Measurements from ENCODE around the gene CCBE1. TPM values are rescaled to one million over a fixed set of nuclear protein-coding genes. Genes with fewer than 3 reads are reported as not detected.

The CCBE1 gene
- total and polyA plus RNA-seq, 7 donors: 0.01 to 0.77 (median 0.14) TPM; not detected in 1

DNA sequence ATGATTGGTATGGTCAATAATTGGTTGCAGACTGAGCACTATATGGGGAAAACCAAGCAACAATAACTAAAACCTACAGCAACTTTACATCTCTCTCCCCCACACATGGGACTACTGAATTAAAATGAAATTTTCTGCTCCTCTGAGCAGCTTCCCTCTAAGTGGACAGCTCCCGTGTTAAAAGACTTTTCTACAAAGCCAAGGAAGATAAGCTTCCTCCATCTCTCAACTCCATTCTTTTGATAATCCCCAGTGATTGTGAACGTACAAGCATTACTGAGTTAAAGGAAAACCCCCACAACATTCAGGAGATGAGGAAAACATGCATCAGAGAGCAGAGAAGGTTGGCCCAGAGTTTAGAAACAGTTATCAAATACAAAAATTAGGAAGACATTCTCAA, 21.9 kb downstream of the CCBE1 start:
- Histone ChIP-seq H3K36me3 (ENCODE audit: insufficient read depth in 1 of 2, low read depth in 1 of 2) (no peaks in the 10 kb centered on the region), H3K27ac (no peak overlapping the region), H3K27me3 (ENCODE audit: insufficient read depth in 3 of 3, low read length in 2 of 3) (no peaks in the 10 kb centered on the region), H3K4me1 (no peaks in the 10 kb centered on the region), H3K4me3 (no peak overlapping the region), H3K9me3 (no peaks in the 10 kb centered on the region)
- no peak for ATAC-seq
- TF ChIP-seq, protein P1, sequence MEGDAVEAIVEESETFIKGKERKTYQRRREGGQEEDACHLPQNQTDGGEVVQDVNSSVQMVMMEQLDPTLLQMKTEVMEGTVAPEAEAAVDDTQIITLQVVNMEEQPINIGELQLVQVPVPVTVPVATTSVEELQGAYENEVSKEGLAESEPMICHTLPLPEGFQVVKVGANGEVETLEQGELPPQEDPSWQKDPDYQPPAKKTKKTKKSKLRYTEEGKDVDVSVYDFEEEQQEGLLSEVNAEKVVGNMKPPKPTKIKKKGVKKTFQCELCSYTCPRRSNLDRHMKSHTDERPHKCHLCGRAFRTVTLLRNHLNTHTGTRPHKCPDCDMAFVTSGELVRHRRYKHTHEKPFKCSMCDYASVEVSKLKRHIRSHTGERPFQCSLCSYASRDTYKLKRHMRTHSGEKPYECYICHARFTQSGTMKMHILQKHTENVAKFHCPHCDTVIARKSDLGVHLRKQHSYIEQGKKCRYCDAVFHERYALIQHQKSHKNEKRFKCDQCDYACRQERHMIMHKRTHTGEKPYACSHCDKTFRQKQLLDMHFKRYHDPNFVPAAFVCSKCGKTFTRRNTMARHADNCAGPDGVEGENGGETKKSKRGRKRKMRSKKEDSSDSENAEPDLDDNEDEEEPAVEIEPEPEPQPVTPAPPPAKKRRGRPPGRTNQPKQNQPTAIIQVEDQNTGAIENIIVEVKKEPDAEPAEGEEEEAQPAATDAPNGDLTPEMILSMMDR (IDR thresholded peaks at IDR 0.05): no peak
- DNase-seq: no peak
- WGBS, 3 donors: 17 to 21% (median 19%) methylated on average over 2 of the region's 2 CpGs
- intact Hi-C loops (cut with DNase I): no loop called here

DNA sequence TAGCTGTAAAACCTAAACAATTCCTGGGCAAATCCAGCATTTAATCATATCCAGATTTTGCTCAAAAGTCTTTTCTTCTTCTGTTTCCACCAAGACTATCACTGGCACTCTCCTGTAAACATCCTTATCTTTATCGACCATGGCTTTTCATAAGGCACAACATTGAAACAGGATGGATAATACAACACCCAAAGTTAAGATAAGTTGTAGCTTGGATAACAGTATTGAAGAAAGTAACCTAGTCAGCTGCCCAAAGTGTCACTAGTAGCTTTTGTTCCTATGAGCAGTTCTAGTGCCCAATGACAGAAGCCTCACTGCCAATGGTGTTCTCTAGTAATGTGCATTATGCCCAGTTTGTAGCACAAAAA, 22.3 kb downstream of the CCBE1 start:
- intact Hi-C loops (cut with DNase I): no loop called here
- Histone ChIP-seq H3K4me1 (no peaks in the 10 kb centered on the region), H3K27me3 (ENCODE audit: insufficient read depth in 3 of 3, low read length in 2 of 3) (no peaks in the 10 kb centered on the region), H3K27ac (no peak overlapping the region), H3K36me3 (ENCODE audit: insufficient read depth in 1 of 2, low read depth in 1 of 2) (no peaks in the 10 kb centered on the region), H3K9me3 (no peaks in the 10 kb centered on the region), H3K4me3 (no peak overlapping the region)
- ATAC-seq (no peak), DNase-seq (no peak)
- TF ChIP-seq, protein P1 (IDR thresholded peaks at IDR 0.05): no peak
- WGBS, 3 donors: 86 to 95% (median 93%) methylated on average over 1 of the region's 1 CpG

DNA sequence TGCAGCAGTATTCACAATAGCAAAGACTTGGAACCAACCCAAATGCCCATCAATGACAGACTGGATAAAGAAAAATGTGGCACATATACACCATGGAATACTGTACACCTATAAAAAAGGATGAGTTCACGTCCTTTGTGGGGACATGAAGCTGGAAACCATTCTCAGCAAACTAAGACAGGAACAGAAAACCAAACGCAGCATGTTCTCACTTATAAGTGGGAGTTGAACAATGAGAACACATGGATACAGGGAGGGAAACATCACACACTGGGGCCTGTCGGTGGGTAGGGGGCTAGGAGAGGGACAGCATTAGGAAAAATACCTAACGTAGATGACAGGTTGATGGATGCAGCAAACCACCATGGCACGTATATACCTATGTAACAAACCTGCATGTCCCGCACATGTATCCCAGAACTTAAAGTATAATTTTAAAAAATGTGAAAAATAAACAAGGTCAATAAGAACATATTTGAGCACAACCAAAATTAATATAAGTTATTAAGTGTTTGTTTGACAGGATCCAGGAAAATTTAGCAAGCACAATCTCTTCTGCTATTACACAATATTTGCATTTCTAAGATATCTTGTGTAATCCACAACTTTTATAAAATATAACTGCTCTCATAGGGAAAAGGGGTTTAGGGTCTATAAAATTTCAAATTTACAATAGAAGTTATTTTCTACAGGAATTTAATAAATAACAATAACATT, 22.9 kb downstream of the CCBE1 start:
- H3K4me3 ChIP-seq: no peak overlapping the region
- intact Hi-C loops (cut with DNase I): no loop called here
- 86 to 92% (median 91%) methylated on average over 6 of the region's 6 CpGs for WGBS, 3 donors
- H3K27me3 ChIP-seq (ENCODE audit: insufficient read depth in 3 of 3, low read length in 2 of 3): no peaks in the 10 kb centered on the region
- no peaks in the 10 kb centered on the region for H3K9me3 ChIP-seq
- no peaks in the 10 kb centered on the region for H3K36me3 ChIP-seq (ENCODE audit: insufficient read depth in 1 of 2, low read depth in 1 of 2)
- no peaks in the 10 kb centered on the region for H3K4me1 ChIP-seq
- TF ChIP-seq, protein P1 (IDR thresholded peaks at IDR 0.05): no peak
- no peak for ATAC-seq
- no peak overlapping the region for H3K27ac ChIP-seq
- DNase-seq: no peak

DNA sequence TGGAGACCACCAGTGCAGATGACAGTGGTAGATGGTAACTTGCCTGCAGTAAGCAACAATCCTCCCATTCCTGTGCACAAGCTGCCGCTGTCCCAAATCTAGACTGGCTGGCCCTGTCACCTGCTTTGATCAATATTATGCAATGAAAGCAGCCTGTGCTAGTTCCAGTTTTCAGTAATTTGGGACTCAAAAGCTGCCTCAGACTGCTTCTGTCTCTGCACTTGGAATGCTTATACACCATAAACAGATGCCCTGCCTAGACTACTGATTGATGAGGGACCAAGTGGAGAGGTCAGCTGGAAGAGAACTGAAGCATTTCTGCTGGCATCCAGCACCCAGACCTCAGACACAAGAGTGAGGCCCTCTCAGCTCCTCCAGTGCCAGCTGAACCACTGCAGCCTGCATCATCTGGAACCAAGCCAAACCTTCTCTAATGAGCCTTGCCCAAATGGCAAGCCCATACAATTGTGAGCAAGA, 24.9 kb downstream of the CCBE1 start:
- WGBS, 3 donors: 35 to 56% (median 38%) methylated on average over 1 of the region's 1 CpG
- no peaks in the 10 kb centered on the region for H3K4me1 ChIP-seq
- H3K36me3 ChIP-seq (ENCODE audit: insufficient read depth in 1 of 2, low read depth in 1 of 2): no peaks in the 10 kb centered on the region
- peaks cover 0 to 3% (median 0%) of the 10 kb centered on the region in 3 donors for H3K27me3 ChIP-seq (ENCODE audit: insufficient read depth in 3 of 3, low read length in 2 of 3)
- H3K9me3 ChIP-seq: no peaks in the 10 kb centered on the region
- TF ChIP-seq, protein P1 (IDR thresholded peaks at IDR 0.05): no peak
- no peak overlapping the region for H3K27ac ChIP-seq
- intact Hi-C loops (cut with DNase I): no loop called here
- DNase-seq (no peak), ATAC-seq (no peak)
- H3K4me3 ChIP-seq: no peak overlapping the region

DNA sequence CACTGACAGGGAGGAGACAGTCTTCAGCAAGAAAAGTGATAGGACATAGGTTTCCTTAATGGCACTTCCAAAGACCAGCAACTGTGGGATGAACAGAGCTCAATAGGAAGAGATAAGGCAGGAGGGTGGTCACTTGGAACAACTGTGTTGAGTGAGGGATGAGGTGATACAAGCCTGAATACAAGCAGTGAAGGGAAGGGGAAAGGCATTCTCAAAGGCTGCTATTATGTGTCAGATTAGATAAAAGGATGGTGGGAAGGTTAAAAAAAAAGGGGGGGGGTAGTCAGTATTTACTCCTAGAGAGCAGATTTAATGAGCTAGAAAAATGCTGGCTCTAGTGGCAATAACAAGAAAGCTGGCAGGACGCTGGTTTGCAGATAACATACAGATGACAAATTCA, 25.7 kb downstream of the CCBE1 start:
- DNase-seq: no peak

More for the DNA sequence above, 25.7 kb downstream of the CCBE1 start:
- Histone ChIP-seq H3K36me3 (ENCODE audit: insufficient read depth in 1 of 2, low read depth in 1 of 2) (no peaks in the 10 kb centered on the region), H3K4me1 (no peaks in the 10 kb centered on the region), H3K9me3 (no peaks in the 10 kb centered on the region), H3K27ac (no peak overlapping the region), H3K27me3 (ENCODE audit: insufficient read depth in 3 of 3, low read length in 2 of 3) (peaks cover 0 to 3% (median 0%) of the 10 kb centered on the region in 3 donors), H3K4me3 (no peak overlapping the region)
- WGBS, 3 donors: 46 to 71% (median 56%) methylated on average over 1 of the region's 1 CpG
- TF ChIP-seq, protein P1 (IDR thresholded peaks at IDR 0.05): no peak
- intact Hi-C loops (cut with DNase I): no loop called here
- ATAC-seq: no peak

Measured in psoas muscle (tissue), 8 donors.